Motor neuron (in vitro differentiated cells): ENCODE data around the gene TM4SF20. TPM values are rescaled to one million over a fixed set of nuclear protein-coding genes. Genes with fewer than 3 reads are reported as not detected.
"Not testable (repeated sequence)": the region's sequence is repeated elsewhere in the genome, so short reads cannot be mapped to it uniquely, and the experiment has no call there.

Experiments
- ATAC-seq, 8 experiments: fragments of 200-7000 bp; cut with Tn5 transposase; replicated peaks in 6 of 8; 2 replicates each; pipeline ENCODE4 v1.8.0; 2021; ENCODE audit warnings: mild to moderate bottlenecking in 8 of 8, moderate library complexity in 8 of 8
- H3K27ac ChIP-seq, 2 donors: fragments of 250-450 bp; sonication (Bioruptor Pico); 2 replicates each; pipeline ENCODE4 v1.9.0; 2021; ENCODE audit warnings: antibody characterized with exemption in 2 of 2, mild to moderate bottlenecking in 2 of 2, moderate library complexity in 1 of 2
- H3K4me1 ChIP-seq, 2 donors: fragments of 250-450 bp; sonication (Bioruptor Pico); replicated peaks in 1 of 2; 2 replicates each; pipeline ENCODE4 v1.6.1; 2021; ENCODE audit warnings: antibody characterized with exemption in 2 of 2, mild to moderate bottlenecking in 2 of 2, moderate library complexity in 1 of 2
- H3K4me3 ChIP-seq, 5 donors: fragments of 250-450 bp; sonication (Bioruptor Pico); 2 replicates each; pipeline ENCODE4 v1.9.0; 2021; ENCODE audit warnings: antibody characterized with exemption in 5 of 5, mild to moderate bottlenecking in 5 of 5, moderate library complexity in 4 of 5
- WGBS, 10 experiments: fragments of 450-650 bp; shearing (Covaris generic); methylation state at CpG; one replicate each; pipeline ENCODE4 v1.0.0; 2022; 5-methylcytosine and 5-hydroxymethylcytosine counted together
- in situ Hi-C, 9 experiments: fragments of 400-800 bp; cut with MboI; loops; one replicate each; pipeline ENCODE4 v1.15.0; 2021; ENCODE audit warnings: low sequenced_read_pairs in 9 of 9, low pct_unique_long_range_greater_than_20kb in 2 of 9; ENCODE audit not compliant: unreplicated experiment in 9 of 9
- total RNA-seq, 8 experiments: library from RNA; unstranded; fragments of 300-600 nt; gene quantifications; 2 replicates each; pipeline versions ENCODE4 v1.2.3 to v1.2.4, GENCODE V29; 2022

The TM4SF20 gene
- total RNA-seq, 8 experiments from 2014 or later, result 0.15 to 0.59 (median 0.33) TPM; not detected in 1

DNA sequence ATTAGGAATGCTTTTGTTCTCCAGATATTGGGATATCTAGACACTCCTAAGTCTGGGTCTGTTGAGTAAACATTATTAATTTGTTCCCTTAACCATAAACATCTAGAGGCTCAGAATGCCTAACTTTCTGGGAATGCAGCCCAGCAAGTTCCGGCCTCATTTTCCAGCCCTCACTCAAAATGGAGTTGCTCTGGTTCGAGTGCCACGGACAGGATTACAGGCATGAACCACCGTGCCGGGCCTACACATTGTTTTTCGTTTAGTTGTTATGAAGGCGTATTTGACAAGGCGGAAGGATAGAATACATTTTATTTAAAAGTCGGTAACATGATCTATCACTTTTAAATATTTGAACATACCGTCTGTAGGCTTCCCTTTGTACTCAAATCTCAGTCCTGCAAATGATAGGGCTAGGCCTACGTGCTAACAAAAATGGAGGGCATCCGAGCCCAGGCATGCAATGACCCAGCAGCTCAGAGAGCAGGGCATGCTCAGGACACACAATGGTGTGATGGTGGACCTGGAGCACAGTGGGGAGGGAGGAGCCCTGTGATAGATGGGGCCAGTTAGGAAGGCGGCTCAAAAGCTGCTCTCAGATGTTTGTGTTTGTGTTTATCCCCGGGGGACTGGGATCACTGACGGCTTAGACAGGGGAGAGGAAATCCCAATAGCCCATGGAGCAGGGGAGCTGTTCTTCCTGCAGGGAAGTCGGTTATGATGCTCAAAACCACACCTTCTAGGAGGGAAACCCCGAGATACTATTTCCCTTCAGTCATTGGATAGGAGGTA, 11.6 kb upstream of the TM4SF20 start:
- in situ Hi-C loops, result no loop called here
- WGBS, 10 experiments, result 78 to 100% (median 89%) methylated on average over 1 to 14 of the region's 17 CpGs
- Histone ChIP-seq H3K27ac (no peak overlapping the region), H3K4me1 (peaks cover 0 to 3% of the 10 kb centered on the region in 2 donors), H3K4me3 (no peak overlapping the region)
- ATAC-seq, result no peak

GRCh38 chr2:227389661-227390060, 10.6 kb upstream of the TM4SF20 start:
- in situ Hi-C loops, result no loop called here
- 62 to 100% (median 92%) methylated on average over 2 to 7 of the region's 7 CpGs; no CpG with 5 or more reads in 1 of the 10 experiments for WGBS, 10 experiments

GRCh38 chr2:227389231-227389630, 10.1 kb upstream of the TM4SF20 start:
- no peak overlapping the region for H3K27ac ChIP-seq

More at GRCh38 chr2:227389661-227390060, 10.6 kb upstream of the TM4SF20 start:
- Histone ChIP-seq H3K4me1 (peaks cover 0 to 3% of the 10 kb centered on the region in 2 donors), H3K27ac (no peak overlapping the region), H3K4me3 (no peak overlapping the region)
- ATAC-seq, result no peak

DNA sequence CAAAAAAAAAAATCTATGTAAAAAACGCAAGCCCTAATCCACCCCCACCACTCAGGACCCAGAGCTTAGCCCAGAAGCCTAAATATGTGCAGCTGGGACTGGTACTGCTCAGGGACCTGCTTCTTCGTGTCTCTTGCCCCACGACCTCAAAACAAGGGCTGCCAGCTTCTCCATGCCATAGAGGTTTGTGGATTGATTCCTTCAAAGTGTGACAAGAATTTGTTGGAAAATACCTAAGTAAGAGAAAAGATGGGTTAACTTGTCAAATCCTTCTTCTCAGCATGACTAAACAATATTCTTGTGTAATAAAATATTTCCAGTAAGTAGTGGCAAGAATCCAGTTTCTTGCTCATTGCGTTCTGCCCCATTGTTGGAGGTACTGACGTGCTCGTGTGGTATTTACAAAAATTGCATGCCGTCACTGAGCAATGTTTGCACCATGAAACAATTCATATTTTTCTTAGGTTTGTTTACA, 9.5 kb upstream of the TM4SF20 start:
- ATAC-seq, result peak in 3 of 8 experiments; percentile 38 to 87 (median 47)
- Histone ChIP-seq H3K4me1 (peaks cover 0 to 2% of the 10 kb centered on the region in 2 donors), H3K4me3 (no peak overlapping the region), H3K27ac (no peak overlapping the region)
- 0 to 100% (median 78%) methylated on average over 1 to 7 of the region's 7 CpGs for WGBS, 10 experiments
- in situ Hi-C loops, result no loop called here

More at GRCh38 chr2:227389231-227389630, 10.1 kb upstream of the TM4SF20 start:
- WGBS, 10 experiments, result 41 to 100% (median 79%) methylated on average over 1 to 3 of the region's 3 CpGs
- in situ Hi-C loops, result no loop called here
- ATAC-seq, result no peak
- H3K4me3 ChIP-seq, result no peak overlapping the region
- H3K4me1 ChIP-seq, result peaks cover 0 to 3% of the 10 kb centered on the region in 2 donors

DNA sequence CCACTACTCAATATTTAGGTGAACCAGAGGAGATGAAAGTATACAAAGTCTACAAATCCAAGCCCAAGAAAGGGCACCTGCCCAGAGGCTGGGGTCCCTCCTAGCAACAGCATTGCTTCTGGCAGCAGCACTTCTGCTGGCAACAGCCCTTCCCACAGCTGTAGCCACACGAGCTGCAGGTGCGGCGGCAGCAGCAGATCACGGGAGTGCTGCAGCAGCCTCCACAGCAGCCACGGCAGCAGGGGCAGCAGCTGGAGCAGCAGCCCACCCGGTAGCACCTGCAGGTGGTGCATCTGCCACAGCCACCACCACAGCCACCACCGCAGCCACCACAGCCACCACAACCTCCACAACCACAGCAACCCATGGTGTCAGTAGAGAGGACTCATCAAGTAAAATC, 8.5 kb upstream of the TM4SF20 start, which contains the start of gene SCYGR1:
TSS of gene SCYGR1 (minus strand) at position 367 of the 400 bp plus-strand sequence. CDS start at position 367, 0 bp downstream.
- H3K4me3 ChIP-seq, H3K27ac ChIP-seq, H3K4me1 ChIP-seq, ATAC-seq, in situ Hi-C loops: not testable (repeated sequence)
- 100% methylated on average over 1 of the region's 7 CpGs; no CpG with 5 or more reads in 9 of the 10 experiments for WGBS, 10 experiments

GRCh38 chr2:227386630-227387029, 7.5 kb upstream of the TM4SF20 start:
- no peak for ATAC-seq

DNA sequence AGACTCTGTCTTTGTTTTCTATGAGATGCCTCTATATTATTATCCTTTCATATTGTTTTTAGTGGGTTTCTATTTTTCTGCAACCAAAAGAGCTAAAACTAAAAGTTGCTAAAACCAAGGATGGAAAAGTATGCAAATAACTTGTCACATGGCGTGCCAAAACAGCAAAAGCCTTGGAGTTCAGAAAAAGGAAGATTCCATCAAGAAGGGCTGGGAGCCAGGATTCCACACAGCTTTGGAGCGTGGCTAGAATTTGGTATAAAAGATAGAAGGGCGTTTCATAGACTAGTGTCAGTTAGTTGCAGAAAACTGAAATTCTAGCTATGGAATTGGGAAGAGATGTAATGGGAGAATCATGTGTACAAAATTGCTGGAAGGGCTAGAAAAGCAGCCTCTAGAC, 4.6 kb upstream of the TM4SF20 start:
- no peak overlapping the region for H3K27ac ChIP-seq
- no peaks in the 10 kb centered on the region for H3K4me1 ChIP-seq
- WGBS, 10 experiments, result 0 to 83% (median 65%) methylated on average over 1 to 3 of the region's 3 CpGs; no CpG with 5 or more reads in 1 of the 10 experiments
- ATAC-seq, result no peak
- H3K4me3 ChIP-seq, result no peak overlapping the region
- in situ Hi-C loops, result no loop called here

More at GRCh38 chr2:227386630-227387029, 7.5 kb upstream of the TM4SF20 start:
- H3K27ac ChIP-seq, result no peak overlapping the region
- in situ Hi-C loops, result no loop called here
- WGBS, 10 experiments, result 38 to 92% (median 63%) methylated on average over 2 to 6 of the region's 6 CpGs
- H3K4me1 ChIP-seq, result no peaks in the 10 kb centered on the region
- no peak overlapping the region for H3K4me3 ChIP-seq

DNA sequence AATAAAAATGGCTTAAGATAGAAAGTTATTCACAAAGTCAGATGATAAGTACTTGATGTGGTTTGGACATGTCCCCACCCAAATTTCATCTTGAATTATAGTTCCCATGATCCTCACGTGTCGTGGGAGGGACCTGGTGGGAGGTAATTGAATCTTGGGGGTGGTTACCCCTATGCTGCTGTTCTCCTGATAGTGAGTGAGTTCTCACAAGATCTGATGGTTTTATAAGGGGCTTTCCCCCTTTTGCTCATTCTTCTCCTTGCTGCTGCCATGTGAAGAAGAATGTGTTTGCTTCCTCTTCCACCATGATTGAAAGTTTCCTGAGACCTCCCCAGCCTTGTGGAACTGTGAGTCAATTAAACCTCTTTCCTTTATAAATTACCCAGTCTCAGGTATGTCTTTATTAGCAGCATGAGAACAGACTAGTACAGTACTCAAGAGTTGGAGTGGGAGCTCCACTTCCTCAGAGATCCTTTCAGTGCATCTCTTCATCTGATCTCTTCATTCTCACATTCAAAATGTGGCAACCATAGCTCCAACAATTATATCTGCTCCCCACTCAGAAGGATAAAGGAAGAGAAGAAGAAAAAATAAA, 3.2 kb upstream of the TM4SF20 start:
- WGBS, 10 experiments, result 25 to 100% (median 70%) methylated on average over 1 to 2 of the region's 2 CpGs; no CpG with 5 or more reads in 3 of the 10 experiments
- H3K4me3 ChIP-seq, H3K27ac ChIP-seq, ATAC-seq, H3K4me1 ChIP-seq, in situ Hi-C loops: not testable (repeated sequence)

DNA sequence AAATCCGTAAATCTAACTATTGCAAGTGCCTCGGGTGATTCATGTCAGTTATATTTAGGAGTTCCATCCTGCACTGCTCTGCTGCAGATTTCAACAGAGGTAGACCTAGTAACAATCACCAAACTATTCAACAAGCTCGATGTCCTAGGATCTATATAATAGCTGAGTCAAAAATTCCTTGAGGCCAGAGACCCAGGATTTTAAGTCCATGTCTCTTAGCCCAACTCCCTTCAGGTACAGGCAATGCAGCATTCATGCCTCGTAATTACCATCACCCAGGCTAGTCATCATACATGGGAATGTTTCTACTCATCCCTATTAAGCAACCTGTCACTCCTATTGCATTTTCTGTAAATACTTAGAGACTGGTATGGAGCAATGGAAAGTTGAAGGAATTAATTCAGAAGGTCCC, 729 bp downstream of the TM4SF20 start:
- ATAC-seq, result no peak
- in situ Hi-C loops, result no loop called here
- Histone ChIP-seq H3K4me1 (peaks cover 0 to 7% of the 10 kb centered on the region in 2 donors), H3K27ac (no peak overlapping the region), H3K4me3 (no peak overlapping the region)
- WGBS, 10 experiments, result 4 to 100% (median 84%) methylated on average over 1 to 4 of the region's 4 CpGs

GRCh38 chr2:227377467-227378351, 1.4 kb downstream of the TM4SF20 start:
- ATAC-seq, result no peak

GRCh38 chr2:227376656-227377396, 2.3 kb downstream of the TM4SF20 start:
- in situ Hi-C loops, result no loop called here
- peak in 3 of 8 experiments; percentile 81 to 97 (median 95) for ATAC-seq
- WGBS, 10 experiments, result 4 to 95% (median 74%) methylated on average over 2 to 9 of the region's 9 CpGs
- H3K27ac ChIP-seq, result no peak overlapping the region
- H3K4me1 ChIP-seq, result peaks cover 0 to 7% of the 10 kb centered on the region in 2 donors
- H3K4me3 ChIP-seq, result no peak overlapping the region

More at GRCh38 chr2:227377467-227378351, 1.4 kb downstream of the TM4SF20 start:
- Histone ChIP-seq H3K4me3 (no peak overlapping the region), H3K27ac (no peak overlapping the region), H3K4me1 (peaks cover 0 to 7% of the 10 kb centered on the region in 2 donors)
- 64 to 93% (median 83%) methylated on average over 1 to 8 of the region's 8 CpGs; no CpG with 5 or more reads in 1 of the 10 experiments for WGBS, 10 experiments
- in situ Hi-C loops, result no loop called here

DNA sequence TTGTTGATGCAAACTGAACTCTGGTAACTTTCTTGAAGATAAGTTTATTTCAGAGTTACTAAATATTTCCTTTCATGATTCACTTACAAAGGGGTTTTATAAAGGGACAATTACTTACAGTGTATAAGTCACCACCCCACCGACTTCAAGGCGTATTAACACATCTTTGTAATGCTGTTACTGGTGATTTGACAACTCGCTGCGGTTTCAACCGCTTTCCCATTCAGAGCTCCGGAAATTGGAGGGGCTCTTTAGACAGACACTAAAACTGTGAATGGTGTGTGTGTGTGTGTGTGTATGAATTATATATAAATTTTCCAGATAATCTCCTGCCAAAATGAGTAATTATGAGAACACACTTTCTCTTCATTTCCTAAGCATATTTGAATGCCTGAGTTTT, 4.9 kb downstream of the TM4SF20 start:
- no peak for ATAC-seq
- Histone ChIP-seq H3K27ac (no peak overlapping the region), H3K4me1 (peaks cover 0 to 7% of the 10 kb centered on the region in 2 donors), H3K4me3 (no peak overlapping the region)
- 23 to 100% (median 71%) methylated on average over 2 to 6 of the region's 6 CpGs; no CpG with 5 or more reads in 2 of the 10 experiments for WGBS, 10 experiments
- in situ Hi-C loops, result no loop called here
